HepG2 (cell line): Measurements from ENCODE around the gene TBC1D1.

Experiments
- AFF4 ChIP-seq: sonication (generic); formaldehyde crosslinking; IDR thresholded peaks from 2 replicates; pipeline ENCODE4 v1.4.0; 2020; ENCODE audit warnings: missing genetic modification reagents
- CTCF ChIP-seq: sonication (generic); formaldehyde crosslinking; IDR thresholded peaks from 2 replicates; pipeline ENCODE4 v1.5.0; 2020; ENCODE audit warnings: mild to moderate bottlenecking, missing genetic modification reagents, moderate library complexity
- FOSL1 ChIP-seq: sonication (generic); formaldehyde crosslinking; IDR thresholded peaks from 2 replicates; pipeline ENCODE4 v1.9.0; 2021; ENCODE audit warnings: missing genetic modification reagents, borderline replicate concordance
- MAFK ChIP-seq, 2 experiments: IDR thresholded peaks in 1 of 2; conservative IDR thresholded peaks in 1 of 2; 2 replicates each; pipeline ENCODE4 v1.6.1; 2011; ENCODE audit warnings: improper control_type of control experiment in 2 of 2, low read length in 2 of 2
- MLLT10 ChIP-seq: sonication (generic); formaldehyde crosslinking; IDR thresholded peaks from 2 replicates; pipeline ENCODE4 v1.4.0; 2020; ENCODE audit warnings: missing genetic modification reagents
- POLR2AphosphoS5 ChIP-seq: IDR thresholded peaks from 2 replicates; pipeline ENCODE4 v1.6.1; 2012; ENCODE audit warnings: low read depth, low read length
- RBM22 ChIP-seq: fragments of 200-400 bp; formaldehyde crosslinking; optimal IDR thresholded peaks from 2 replicates; pipeline ENCODE3; 2017; ENCODE audit warnings: mild to moderate bottlenecking, low read length, moderate library complexity
- RELA ChIP-seq: sonication (generic); formaldehyde crosslinking; IDR thresholded peaks from 2 replicates; pipeline ENCODE4 v1.4.0; 2020; ENCODE audit warnings: missing genetic modification reagents
- STAG1 ChIP-seq: sonication (generic); formaldehyde crosslinking; IDR thresholded peaks from 2 replicates; pipeline ENCODE4 v1.4.0; 2020; ENCODE audit warnings: missing genetic modification reagents
- TCF12 ChIP-seq, 2 experiments: fragments of 450-650 bp in 1 of 2; sonication (generic) in 1 of 2; formaldehyde crosslinking in 1 of 2; IDR thresholded peaks; 2 replicates each; pipeline versions ENCODE4 v1.6.1 to v1.8.0; 2017 to 2022; ENCODE audit warnings: antibody characterized with exemption in 1 of 2, mild to moderate bottlenecking in 1 of 2, missing genetic modification reagents in 1 of 2, moderate library complexity in 1 of 2
- XRCC5 ChIP-seq: fragments of 200-400 bp; formaldehyde crosslinking; optimal IDR thresholded peaks from 2 replicates; pipeline ENCODE3; 2017; ENCODE audit warnings: mild to moderate bottlenecking, low read length
- ZNF367 ChIP-seq: sonication (generic); formaldehyde crosslinking; IDR thresholded peaks from 2 replicates; pipeline ENCODE4 v1.4.0; 2020; ENCODE audit warnings: missing genetic modification reagents, borderline replicate concordance
- ZSCAN31 ChIP-seq: sonication (generic); formaldehyde crosslinking; IDR thresholded peaks from 2 replicates; pipeline ENCODE4 v1.5.0; 2020; ENCODE audit warnings: low read depth, mild to moderate bottlenecking, missing genetic modification reagents

- TF ChIP-seq CTCF (CRISPR knock-in tag) (no peak), MLLT10 (no peak), RELA (CRISPR knock-in tag) (no peak), ZSCAN31 (CRISPR knock-in tag) (no peak), FOSL1 (no peak), RBM22 (no peak), POLR2AphosphoS5 (no peak), ZNF367 (no peak), MAFK (conservative IDR thresholded peaks at IDR 0.05 in 1 of 2, IDR thresholded peaks at IDR 0.05 in 1 of 2; ENCODE audit: low read length in 2 of 2) (no peak), STAG1 (CRISPR knock-in tag) (no peak), TCF12 (IDR thresholded peaks at IDR 0.05) (no peak), TCF12 (CRISPR knock-in tag; IDR thresholded peaks at IDR 0.05) (no peak), AFF4 (no peak), XRCC5 (no peak)
These were observed 208.2 kb downstream of the TBC1D1 start for GRCh38 chr4:38099020-38099600.
